Forelimb muscle (tissue), 1 donor: ENCODE data around the gene CCDC88B. TPM values are rescaled to one million over a fixed set of nuclear protein-coding genes. Genes with fewer than 3 reads are reported as not detected.

Experiments used
- DNase-seq: peaks from one replicate; pipeline ENCODE4 v3.0.0-alpha.2; 2013; ENCODE audit warnings: low read depth
- polyA plus RNA-seq: library from polyadenylated mRNA; unstranded; fragments of 120-200 nt; gene quantifications from one replicate; pipeline ENCODE4 v1.2.1, GENCODE V29; 2013; ENCODE audit not compliant: insufficient read length

The CCDC88B gene
- polyA plus RNA-seq, 1 donor, result 3.9 TPM

- no peak for DNase-seq
These were observed 42.6 kb downstream of the CCDC88B start for GRCh38 chr11:64382586-64382985.

GRCh38 chr11:64383580-64383979 lies 43.6 kb downstream of the CCDC88B start:
- no peak for DNase-seq

GRCh38 chr11:64384028-64384737 lies 44.2 kb downstream of the CCDC88B start:
- no peak for DNase-seq

DNA sequence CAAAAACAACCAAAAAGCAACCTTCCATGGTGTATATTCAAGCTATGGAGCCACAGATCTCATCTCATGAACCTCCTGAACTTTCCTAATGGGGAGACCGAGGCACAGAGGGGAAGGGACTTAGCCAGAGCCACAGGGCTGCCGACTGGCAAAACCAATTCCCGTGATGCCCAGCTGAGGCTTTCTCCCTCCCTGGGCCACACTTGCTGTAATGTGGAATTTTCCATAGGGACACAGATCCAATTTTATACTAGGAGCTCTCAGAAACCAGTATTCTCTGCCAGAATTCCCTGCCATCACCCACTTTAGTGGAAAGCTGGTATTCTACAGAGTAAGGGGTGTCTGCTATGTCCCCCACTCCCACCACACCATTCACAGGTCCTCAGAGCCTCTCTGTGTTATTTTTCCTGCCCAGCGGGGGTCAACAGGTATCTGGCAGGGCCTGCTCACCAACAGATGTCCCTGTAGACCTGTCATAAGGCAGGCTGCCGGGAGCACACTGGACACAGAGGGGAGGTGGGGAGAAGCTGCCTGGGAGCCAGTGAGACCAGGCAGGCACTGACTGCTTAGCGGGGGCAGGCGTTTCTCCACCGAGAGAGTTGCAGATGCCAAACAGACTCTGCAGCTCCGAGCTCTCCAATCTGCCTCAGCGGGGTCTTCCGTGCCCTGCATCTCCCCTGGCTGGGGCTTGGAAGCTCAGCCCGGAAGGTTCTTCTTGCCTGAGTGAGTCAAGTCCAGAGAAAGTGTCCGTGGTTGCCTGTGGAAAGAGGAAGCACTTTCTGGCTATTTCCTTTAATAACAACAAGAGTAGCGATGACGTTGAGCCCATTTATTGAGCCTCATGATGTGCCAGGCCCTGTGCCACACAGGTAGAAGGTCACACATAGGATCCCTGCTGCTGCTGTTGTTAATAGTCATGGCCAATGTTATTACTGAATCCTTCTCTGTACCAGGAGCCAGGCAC lies 45.3 kb downstream of the CCDC88B start:
- DNase-seq, result no peak

- no peak for DNase-seq
These were observed 46.1 kb downstream of the CCDC88B start for GRCh38 chr11:64385945-64386704.

GRCh38 chr11:64387916-64388315 lies 47.9 kb downstream of the CCDC88B start:
- DNase-seq, result no peak

DNA sequence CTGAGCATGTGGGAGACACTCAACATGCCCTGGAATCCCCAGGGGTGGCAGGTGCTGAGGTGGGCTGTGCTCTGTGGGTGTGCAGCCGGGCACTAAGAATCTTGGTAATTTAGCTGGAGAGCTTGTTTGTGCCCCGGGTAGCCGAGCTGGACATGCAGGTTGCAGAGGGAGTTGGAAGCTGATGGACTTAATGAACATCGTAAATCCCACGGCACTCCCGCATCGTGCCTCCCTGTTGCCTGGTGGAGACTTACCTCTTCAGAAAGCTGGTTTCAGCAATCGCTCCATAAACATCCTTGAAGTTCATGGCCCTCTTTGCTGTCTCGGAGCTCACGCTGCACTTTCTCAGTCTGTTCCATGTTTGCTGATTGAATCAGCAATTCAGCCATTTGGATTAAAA lies 48.9 kb downstream of the CCDC88B start:
- DNase-seq, result no peak

GRCh38 chr11:64389851-64390250 lies 49.8 kb downstream of the CCDC88B start:
- no peak for DNase-seq

- no peak for DNase-seq
These were observed 50.6 kb downstream of the CCDC88B start for GRCh38 chr11:64390558-64390957.

- no peak for DNase-seq
These were observed 51.8 kb downstream of the CCDC88B start for GRCh38 chr11:64391839-64392238.

- DNase-seq, result no peak
These were observed 55.6 kb downstream of the CCDC88B start for GRCh38 chr11:64395545-64396078.

- DNase-seq, result no peak
These were observed 56.1 kb downstream of the CCDC88B start for GRCh38 chr11:64396079-64396591.

DNA sequence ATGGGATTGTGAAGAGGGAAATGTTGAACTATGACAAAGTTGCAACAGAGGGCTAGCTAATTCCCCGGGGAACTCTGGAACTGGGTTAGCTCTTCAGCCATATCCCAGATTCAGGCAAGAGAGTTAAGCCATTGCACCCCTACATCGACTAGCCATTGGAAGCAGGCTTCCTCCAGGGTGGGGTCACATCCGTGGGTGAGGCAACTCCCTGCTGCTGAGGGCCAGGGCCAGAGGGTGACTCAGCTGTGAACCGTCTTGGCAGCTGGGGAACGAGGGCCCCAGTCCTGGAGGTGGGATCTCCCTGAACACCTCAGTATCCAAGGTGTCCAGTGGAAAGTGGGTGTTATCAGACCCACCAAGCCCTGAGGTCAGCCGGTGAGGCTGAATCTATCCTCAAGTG lies 60.1 kb downstream of the CCDC88B start:
- no peak for DNase-seq

GRCh38 chr11:64400667-64401066 lies 60.7 kb downstream of the CCDC88B start:
- DNase-seq, result no peak

DNA sequence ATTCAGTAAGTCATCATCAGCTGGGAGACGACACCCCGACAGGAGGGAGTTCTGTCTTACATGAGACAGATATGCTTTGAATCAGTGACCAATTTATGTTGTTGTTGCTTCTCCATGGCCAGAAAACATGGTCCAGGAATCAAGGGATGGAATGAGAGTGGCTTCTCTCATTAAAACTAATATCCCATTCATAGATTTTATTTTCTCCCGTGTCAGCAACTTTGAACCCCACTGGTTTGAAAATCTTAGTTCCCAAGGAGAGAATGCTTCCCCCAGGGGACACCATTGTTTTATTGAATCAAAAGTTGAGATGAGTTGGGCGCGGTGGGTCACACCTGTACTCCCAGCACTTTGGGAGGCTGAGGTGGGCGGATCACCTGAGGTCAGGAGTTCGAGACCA lies 61.8 kb downstream of the CCDC88B start:
- DNase-seq, result no peak

DNA sequence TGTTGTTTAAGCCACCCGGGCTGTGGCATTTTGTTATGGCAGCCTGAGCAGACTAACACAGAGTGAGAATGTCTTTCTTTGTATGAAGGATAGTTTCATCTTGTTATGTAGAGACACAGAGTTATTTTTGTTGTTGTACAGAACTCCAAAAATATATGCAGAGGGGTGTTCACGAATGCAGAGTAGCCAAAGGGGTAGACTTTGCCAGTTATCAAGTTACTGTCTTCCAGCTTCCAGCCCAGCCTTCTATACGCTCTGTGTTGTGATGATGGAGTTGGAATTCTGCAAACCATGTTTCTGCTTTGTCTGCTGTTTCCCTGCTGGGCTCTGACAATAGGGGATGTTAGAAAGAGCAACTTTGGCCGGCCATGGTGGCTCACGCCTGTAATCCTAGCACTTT lies 63.1 kb downstream of the CCDC88B start:
- DNase-seq, result no peak

GRCh38 chr11:64406221-64406946 lies 66.4 kb downstream of the CCDC88B start:
- DNase-seq, result no peak
